Bronchial epithelial cell (primary cell): ENCODE measurements around the gene SCRN3. TPM values are rescaled to one million over a fixed set of nuclear protein-coding genes. Genes with fewer than 3 reads are reported as not detected.
"Not testable (repeated sequence)": the region's sequence is repeated elsewhere in the genome, so short reads cannot be mapped to it uniquely, and the experiment has no call there.

Experiments used
- DNase-seq: peaks from one replicate; pipeline ENCODE4 v3.0.0-alpha.2; 2010; ENCODE audit warnings: low read depth
- FAIRE-seq: peaks from 2 replicates; lab custom pipeline; 2011; peaks lifted over from hg19 to GRCh38; lab: Jason Lieb, UNC
- H3K27me3 ChIP-seq: 2 replicates; pipeline ENCODE4 v1.5.1; 2011; ENCODE audit warnings: low read length; ENCODE audit not compliant: control insufficient read depth, insufficient read depth
- H3K36me3 ChIP-seq: 2 replicates; pipeline ENCODE4 v1.5.1; 2011; ENCODE audit warnings: low read length; ENCODE audit not compliant: control insufficient read depth, insufficient read depth
- H3K4me3 ChIP-seq: 2 replicates; pipeline ENCODE4 v1.5.1; 2011; ENCODE audit warnings: mild to moderate bottlenecking, low read depth, low read length, control low read depth
- total RNA-seq: library from RNA; depleted of rRNA; stranded (reverse); fragments of >200 nt; gene quantifications from 2 replicates; pipeline ENCODE4 v1.2.1, GENCODE V29; 2014
- TF ChIP-seq, protein P1 (sequence below): IDR thresholded peaks from 2 replicates; pipeline ENCODE4 v1.5.1; 2011; ENCODE audit warnings: mild to moderate bottlenecking, moderate library complexity, low read length, control low read depth, inconsistent platforms; ENCODE audit not compliant: insufficient read depth, severe bottlenecking

Gene SCRN3, protein sequence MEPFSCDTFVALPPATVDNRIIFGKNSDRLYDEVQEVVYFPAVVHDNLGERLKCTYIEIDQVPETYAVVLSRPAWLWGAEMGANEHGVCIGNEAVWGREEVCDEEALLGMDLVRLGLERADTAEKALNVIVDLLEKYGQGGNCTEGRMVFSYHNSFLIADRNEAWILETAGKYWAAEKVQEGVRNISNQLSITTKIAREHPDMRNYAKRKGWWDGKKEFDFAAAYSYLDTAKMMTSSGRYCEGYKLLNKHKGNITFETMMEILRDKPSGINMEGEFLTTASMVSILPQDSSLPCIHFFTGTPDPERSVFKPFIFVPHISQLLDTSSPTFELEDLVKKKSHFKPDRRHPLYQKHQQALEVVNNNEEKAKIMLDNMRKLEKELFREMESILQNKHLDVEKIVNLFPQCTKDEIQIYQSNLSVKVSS
- total RNA-seq, result 20.0 and 21.8 TPM in 2 replicates

DNA sequence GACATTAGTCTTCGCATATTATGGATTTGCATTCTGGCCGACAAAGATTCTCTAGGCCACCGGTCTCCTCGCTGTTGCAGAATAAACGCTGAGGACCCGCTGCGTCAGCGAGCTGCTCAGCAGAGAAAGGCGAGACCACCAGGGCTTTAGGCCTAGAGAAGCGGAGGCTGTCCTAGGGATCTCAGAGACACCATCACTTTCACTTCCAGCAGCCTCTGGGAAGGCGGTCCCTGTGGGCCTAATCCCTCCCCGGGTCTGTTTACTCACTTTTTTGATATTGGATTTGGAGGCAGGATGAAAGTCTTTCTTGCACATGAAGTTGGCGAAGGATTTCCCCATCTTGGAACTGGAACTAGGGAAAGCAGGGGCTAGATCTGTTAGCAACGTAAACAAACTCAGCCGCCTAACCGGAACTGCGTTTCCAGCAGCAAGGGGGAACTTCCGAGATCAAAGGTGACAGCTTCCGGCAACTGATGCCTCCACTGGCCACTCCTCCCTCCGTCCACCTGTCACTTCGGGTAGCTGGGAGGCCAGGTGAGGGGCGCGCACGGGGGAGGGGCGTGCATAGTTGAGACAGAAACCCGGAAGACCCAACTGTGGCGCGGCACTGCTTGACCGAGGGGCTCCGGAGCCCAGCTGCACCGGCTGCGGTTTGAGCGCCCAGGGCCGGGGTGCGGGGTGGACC is at the start of gene SCRN3:
TSS of gene SCRN3 (plus strand) at position 447 of the 685 bp plus-strand sequence. CDS start 2,554 bp downstream, outside the sequence.
- DNase-seq (peak; percentile 67), FAIRE-seq (no peak)
- TF ChIP-seq, protein P1, sequence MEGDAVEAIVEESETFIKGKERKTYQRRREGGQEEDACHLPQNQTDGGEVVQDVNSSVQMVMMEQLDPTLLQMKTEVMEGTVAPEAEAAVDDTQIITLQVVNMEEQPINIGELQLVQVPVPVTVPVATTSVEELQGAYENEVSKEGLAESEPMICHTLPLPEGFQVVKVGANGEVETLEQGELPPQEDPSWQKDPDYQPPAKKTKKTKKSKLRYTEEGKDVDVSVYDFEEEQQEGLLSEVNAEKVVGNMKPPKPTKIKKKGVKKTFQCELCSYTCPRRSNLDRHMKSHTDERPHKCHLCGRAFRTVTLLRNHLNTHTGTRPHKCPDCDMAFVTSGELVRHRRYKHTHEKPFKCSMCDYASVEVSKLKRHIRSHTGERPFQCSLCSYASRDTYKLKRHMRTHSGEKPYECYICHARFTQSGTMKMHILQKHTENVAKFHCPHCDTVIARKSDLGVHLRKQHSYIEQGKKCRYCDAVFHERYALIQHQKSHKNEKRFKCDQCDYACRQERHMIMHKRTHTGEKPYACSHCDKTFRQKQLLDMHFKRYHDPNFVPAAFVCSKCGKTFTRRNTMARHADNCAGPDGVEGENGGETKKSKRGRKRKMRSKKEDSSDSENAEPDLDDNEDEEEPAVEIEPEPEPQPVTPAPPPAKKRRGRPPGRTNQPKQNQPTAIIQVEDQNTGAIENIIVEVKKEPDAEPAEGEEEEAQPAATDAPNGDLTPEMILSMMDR, result no peak
- Histone ChIP-seq H3K27me3 (no peaks in the 10 kb centered on the region), H3K4me3 (peak within 1 kb of the TSS; percentile 83), H3K36me3 (no peaks in the 10 kb centered on the region)

DNA sequence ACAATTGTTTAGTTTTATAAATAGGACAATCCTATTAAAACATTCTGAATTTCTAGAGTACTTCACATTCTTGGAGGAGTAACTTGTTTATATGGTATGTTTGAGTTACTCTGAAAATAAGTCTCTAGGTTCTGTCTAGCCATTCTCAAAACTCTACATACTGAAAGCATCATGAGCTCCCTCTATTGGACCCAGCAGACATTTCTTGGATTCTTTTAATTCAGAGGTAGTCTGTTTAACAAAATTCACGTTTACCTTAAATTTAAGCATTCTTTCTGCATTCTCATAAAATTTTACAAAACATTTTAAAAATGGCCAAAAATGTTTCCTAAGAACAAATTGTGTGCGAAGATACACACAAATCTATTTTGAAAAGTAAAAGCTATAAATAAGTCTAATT is 45.5 kb upstream of the SCRN3 start:
- H3K4me3 ChIP-seq, result no peak overlapping the region
- peaks cover 2% of the 10 kb centered on the region for H3K36me3 ChIP-seq
- TF ChIP-seq, protein P1, result peak; percentile 23
- no peaks in the 10 kb centered on the region for H3K27me3 ChIP-seq
- FAIRE-seq (no peak), DNase-seq (no peak)

GRCh38 chr2:174350593-174351181 is 44.8 kb upstream of the SCRN3 start:
- TF ChIP-seq, protein P1, result no peak
- no peak for FAIRE-seq

DNA sequence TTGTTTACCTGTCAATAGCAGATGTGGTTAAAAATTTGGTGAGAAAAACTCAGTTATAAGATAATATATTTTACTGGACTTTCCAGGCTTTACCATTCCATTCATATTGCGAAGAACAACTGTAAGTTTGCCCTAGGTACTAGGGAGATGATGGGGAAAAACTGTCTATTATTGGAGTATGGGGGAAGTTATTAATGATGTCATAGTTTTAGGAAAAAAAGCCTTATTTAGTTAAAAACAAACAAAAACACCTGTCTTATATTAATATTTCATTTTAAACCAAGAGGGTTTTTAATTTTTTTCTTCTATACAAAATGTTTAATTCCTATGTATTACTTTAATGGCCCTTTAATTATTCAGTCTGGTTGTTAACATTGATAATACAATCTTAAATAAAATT is 42.5 kb upstream of the SCRN3 start:
- FAIRE-seq (no peak), DNase-seq (no peak)
- Histone ChIP-seq H3K27me3 (no peaks in the 10 kb centered on the region), H3K4me3 (no peak overlapping the region), H3K36me3 (peaks cover 2% of the 10 kb centered on the region)
- TF ChIP-seq, protein P1, result no peak

More at GRCh38 chr2:174350593-174351181, 44.8 kb upstream of the SCRN3 start:
- Histone ChIP-seq H3K36me3 (peaks cover 2% of the 10 kb centered on the region), H3K27me3 (no peaks in the 10 kb centered on the region), H3K4me3 (no peak overlapping the region)
- no peak for DNase-seq

GRCh38 chr2:174356347-174356746 is 39.2 kb upstream of the SCRN3 start:
- TF ChIP-seq, protein P1, result no peak
- DNase-seq, result no peak
- Histone ChIP-seq H3K4me3 (no peak overlapping the region), H3K36me3 (no peaks in the 10 kb centered on the region), H3K27me3 (no peaks in the 10 kb centered on the region)
- FAIRE-seq, result no peak

- not testable (repeated sequence) for H3K4me3 ChIP-seq, H3K27me3 ChIP-seq, FAIRE-seq, DNase-seq, H3K36me3 ChIP-seq
Measured at GRCh38 chr2:174359663-174360062, 35.9 kb upstream of the SCRN3 start.
